Activated CD8-positive, alpha-beta memory T cell treated with anti-CD3 and anti-CD28 coated beads, Interleukin-2, amount 50 U/mL, for 24 hours (primary cell): ENCODE measurements around the gene CCND3.

Experiments
- DNase-seq: peaks from one replicate; pipeline ENCODE4 v3.0.0-alpha.2; 2020; ENCODE audit errors: extremely low read depth

The CCND3 gene

GRCh38 chr6:41941280-41942066 is at the start of gene CCND3:
Gene CCND3 (minus strand): TSS chr6:41941808. CDS start chr6:41941649, 159 bp downstream.
- peak; percentile 73 for DNase-seq

DNA sequence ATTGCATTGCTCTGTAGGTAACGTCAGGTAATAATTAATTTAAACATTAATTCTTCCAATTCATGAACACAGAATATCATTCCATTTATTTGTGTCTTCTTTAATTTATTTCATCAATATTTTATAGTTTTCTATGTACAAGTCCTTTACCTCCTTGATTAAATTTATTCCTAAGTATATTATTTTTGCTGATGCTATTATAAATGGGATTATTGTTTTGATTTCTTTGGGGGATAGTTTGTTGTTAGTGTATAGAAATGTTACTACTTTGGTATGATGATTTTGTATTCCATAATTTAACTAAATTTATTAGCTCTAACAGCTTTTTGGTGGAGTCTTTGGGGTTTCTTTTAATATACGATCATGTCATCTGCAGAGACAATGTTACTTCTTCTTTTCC is 44.7 kb upstream of the CCND3 start:
- DNase-seq, result no peak

DNA sequence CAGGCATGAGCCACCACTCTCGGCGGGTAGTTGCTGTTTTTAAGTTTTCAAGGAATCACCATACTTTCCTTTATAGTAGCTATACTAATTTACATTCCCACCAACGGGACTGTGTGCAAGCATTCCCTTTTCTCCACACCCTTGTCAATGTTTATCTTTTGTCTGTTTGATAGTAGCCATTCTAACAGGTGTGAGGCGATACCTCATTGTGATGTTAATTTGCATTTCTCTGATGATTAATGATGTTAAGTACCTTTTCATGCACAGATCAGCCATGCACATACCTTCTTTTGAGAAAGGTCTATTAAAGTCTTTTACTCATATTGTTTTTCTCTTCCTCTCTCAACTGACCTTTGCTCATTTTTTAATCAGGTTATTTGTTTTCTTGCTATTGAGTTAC is 43.0 kb upstream of the CCND3 start:
- DNase-seq, result no peak

DNA sequence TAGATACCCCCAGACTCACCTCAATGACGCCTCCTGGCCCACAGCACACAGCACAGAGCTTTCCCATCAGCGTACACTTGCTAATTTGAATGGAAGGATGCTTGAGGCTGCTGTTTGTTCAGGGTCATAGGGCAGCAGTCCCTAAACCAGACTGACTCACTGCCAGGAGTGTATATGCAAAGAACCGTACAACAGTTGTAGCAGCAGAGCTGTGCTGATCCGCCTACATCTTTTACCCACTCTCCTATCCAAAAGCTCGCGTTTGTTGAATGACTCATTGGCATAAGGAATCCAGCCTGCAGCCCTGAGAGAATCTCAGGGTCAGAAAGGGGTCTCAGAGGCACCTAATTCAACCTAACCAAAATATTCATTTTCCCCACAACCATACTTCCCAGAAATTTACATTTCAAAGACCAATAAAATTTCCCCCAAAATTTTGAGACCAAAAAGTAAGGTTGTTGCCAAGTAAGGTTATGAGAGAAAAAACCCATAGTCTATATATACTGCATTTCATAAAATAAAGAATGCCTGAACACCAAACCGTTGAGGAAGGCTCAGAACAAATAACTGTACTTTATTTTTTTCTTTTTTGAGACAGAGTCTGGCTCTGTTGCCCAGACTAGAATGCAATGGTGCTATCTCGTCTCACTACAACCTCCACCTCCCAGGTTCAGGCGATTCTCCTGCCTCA is 35.3 kb upstream of the CCND3 start:
- DNase-seq, result no peak

- DNase-seq, result no peak
These were observed 33.7 kb upstream of the CCND3 start for GRCh38 chr6:41975276-41975675.

- DNase-seq, result no peak
These were observed 32.7 kb upstream of the CCND3 start for GRCh38 chr6:41974281-41974825.

- DNase-seq, result no peak
These were observed 31.2 kb upstream of the CCND3 start for GRCh38 chr6:41972826-41973225.

GRCh38 chr6:41970436-41970846 is 28.8 kb upstream of the CCND3 start:
- no peak for DNase-seq

GRCh38 chr6:41967312-41968287 is 26.0 kb upstream of the CCND3 start:
- no peak for DNase-seq

DNA sequence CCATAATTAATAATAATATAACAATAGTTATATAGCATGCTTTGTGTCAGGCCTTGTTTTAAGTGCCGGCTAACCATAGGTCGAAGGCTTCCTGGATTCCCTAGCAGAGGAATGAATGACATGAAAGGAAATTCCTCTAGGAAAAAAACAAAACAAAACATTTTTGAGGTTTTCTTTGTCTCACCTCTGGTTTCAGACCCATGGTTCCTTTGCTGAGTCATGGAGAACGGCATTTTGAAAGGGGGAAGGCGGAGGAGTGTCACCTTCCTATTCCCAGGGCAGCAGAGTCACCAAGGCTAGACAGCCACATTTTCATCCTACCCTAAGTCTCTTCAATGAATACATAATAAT is 25.3 kb upstream of the CCND3 start:
- no peak for DNase-seq

GRCh38 chr6:41966214-41966920 is 24.8 kb upstream of the CCND3 start:
- DNase-seq, result no peak

GRCh38 chr6:41965429-41966213 is 24.0 kb upstream of the CCND3 start:
- no peak for DNase-seq

DNA sequence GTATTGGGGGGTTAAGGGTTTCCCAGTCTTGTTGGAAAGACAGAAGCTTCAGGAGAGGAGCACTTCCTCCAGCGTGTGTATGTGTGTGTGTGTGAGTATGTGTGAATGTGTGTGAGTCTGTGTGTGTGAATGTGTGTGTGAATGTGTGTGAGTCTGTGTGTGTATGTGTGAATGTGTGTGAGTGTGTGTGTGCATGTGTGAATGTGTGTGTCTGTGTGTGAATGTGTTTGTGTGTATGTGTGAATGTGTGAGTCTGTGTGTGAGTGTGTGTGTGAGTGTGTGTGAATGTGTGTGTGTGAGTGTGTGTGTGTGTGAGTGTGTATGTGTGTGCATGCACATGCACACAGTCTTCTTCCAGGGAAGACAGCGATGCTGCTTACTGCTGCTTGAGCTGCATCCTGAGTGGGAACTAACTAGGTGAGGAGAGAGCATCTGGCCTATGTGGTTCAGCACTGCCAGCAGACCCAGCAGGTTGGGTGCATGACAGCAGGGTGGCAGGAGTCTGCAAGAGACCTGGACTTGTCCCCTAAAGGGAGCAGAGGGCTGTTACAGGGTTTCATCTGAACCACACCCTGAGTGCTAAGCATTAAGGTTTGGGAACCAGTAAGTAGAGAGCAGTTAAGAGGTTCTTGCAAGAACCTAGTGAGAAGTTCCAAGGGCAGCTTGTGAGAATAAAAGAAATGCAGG is 22.7 kb upstream of the CCND3 start:
- no peak for DNase-seq

DNA sequence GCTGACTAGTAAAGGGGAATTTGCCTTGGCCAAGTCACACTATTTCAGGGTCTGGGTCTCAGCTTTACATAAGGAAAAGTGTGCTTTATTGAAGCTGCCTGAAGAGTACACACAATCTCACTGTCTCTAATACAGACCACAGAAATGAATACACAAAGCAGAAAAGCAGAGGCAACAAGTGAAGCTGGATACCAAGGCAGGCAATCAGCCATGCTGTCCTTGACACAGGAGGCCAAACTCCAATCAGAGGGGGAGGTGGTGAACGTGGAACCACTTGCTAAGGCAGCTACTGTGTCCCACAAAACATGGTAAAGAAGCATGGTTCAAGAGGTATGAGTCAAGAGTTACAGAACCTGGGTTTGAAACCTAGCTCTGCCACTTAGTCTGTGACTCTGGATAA is 21.8 kb upstream of the CCND3 start:
- DNase-seq, result no peak

DNA sequence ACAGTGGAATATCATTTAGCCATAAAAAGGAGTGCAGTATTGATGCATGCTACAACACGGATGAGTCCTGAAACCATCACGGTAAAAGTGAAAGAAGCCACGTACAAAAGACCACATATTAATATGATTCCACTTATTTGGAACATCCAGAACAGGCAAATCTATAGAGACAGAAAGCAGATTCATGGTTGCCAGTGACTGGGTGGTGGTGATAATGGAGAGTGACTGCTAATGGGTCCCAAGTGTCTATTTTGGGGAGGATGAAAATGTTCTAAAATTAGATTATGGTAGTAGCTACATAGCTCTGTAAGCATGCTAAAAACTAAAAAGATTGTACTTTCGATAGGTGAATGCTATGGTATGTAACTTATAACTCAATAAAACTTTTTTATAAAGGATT is 18.4 kb upstream of the CCND3 start:
- no peak for DNase-seq

DNA sequence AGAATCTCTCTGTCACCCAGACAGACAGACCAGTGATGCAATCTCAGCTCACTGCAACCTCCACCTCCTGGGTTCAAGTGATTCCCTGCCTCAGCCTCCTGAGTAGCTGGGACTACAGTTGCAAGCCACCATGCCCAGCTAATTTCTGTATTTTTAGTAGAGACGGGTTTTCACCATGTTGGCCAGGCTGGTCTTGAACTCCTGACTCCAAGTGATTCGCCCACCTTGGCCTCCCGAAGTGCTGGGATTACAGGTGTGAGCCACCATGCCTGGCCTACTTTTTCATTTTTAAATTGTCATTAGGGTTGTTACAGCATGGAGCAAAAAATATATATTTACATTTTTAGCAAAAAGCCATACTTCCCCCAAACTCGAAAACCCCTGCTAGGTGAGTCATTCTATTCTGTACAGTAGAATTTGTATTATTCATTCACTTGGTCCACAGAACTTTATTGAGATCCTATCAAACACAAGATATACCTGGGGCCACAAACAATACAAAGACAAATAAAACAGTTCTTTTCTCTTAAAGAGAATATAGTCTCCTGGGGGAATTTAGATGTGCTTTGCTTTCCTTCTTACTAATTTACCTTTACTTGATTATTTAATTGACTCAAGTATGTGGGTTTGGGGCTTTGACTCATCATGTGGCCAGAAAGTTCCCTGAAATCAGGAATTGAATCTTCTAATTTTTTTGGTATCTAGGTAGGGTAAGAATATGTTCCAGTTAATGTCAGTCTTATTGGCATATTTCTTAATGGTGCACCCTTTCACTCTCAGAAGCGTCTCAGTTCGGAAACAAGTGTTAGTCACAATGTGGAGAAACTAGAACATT is 16.6 kb upstream of the CCND3 start:
- DNase-seq, result no peak

- no peak for DNase-seq
These were observed 15.5 kb upstream of the CCND3 start for GRCh38 chr6:41957117-41957516.

DNA sequence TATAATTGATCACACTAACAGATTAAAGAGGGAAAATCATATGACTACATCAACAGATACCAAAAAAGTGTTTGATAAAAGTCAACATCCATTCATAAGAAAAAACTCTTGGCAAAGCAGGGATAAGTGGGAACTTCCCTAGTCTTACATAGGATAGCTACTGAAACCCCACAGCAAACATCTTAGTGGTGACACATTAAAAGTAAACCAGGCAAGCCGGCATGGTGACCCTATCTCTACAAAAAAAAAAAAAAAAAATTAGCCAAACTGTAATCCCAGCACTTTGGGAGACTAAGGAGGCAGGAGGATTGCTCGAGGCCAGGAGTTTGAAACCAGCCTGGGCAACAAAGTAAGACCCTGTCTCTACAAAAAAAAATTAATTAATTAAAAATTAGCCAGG is 13.8 kb upstream of the CCND3 start:
- DNase-seq, result no peak

DNA sequence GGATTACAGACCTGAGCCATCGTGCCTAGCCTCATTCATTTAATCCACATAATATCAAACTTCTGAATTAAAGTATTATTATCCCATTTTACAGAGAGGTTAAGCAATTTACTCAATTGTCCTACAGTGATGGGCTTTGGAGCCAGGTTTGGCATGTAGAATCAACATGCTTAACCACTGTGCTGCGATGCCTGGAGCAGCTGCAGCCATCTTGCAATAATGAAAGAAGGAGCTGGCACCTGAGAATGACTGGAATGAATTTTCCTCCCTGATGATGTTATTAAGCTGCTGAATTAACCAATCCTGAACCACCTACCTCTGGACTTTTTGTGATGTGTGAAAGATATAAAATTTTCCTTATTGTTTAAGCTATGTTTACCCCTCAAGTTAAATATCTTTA is 13.1 kb upstream of the CCND3 start:
- DNase-seq, result no peak
